ENCODE results near the gene TMEM233. TPM values are rescaled to one million over a fixed set of nuclear protein-coding genes. Genes with fewer than 3 reads are reported as not detected.

The TMEM233 gene
- polyA plus RNA-seq, 1 of the 3 experiments (the other 2 are of a cell fraction), result 2.6 TPM

DNA sequence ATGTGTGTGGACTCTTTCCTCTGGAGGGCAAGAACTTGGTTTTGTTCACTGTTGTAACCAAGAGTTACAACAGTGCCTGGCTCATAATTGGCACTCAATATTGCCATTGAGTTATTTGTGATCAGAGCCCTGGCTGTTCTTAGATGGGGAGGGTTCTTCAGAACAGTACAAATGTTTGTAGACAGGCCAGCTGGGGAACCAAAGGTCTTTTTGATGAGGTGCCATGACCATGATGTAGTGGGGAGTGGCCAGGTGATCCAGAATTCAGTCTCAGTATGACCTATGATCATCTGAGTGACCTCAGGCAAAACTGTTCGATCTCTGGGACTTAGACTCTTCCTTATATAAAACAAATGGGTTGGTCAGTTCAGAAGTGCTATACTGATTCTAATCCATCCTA lies 71.1 kb downstream of the TMEM233 start:
- WGBS (ENCODE audit: low lambda C conversion rate), result 70% methylated on average over 1 of the region's 1 CpG

DNA sequence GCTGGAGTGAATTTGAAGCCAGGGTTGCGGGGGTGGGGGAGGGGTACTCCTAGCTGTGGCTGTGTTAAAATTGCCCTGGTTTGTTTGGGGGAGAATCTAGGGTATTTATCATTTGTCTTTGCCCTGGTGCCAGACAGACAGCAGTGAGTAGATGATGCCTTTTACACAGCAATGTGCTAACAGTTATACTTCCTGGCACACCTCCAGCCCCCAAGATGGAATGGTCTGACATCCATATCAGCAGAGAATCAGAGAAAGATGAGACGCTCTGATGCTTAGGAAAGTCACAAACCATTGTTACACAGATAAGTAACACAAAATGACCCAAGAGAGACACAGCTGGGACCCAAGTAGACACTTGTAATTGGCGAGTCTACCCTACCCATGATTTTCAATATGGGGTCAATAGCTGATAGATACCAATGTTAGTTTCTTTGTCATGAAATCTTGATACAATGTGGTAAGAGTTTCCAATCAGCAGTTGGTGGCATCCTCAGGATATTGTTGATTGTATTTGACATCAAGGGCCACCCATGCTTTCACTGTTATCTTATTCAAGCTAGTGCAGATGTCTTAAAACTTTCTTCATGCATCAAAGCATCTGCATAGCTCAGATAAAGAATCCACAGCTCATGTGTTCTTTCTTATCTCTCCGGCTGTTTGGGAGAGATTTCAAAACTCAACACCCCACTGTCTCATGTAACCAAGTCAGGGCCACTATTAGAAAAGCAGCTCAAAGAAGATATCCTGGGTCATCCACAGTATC lies 71.8 kb downstream of the TMEM233 start:
- ChIA-PET CTCF (interaction anchor here (0.9 to 1.8 kb wide), 2 partner anchors 16 to 115 kb away, joined by 3 to 10 read pairs; no protein-coding TSS in a partner anchor), POLR2A (no interaction called here)
- H3K4me1 ChIP-seq (ENCODE audit: control insufficient read depth in 1 of 2, insufficient read depth in 2 of 2, low read depth in 1 of 2, low read length in 1 of 2), result peaks cover 6 to 7% of the 10 kb centered on the region in 2 experiments; a peak in 3 of 4 replicates

More for the DNA sequence above, 71.1 kb downstream of the TMEM233 start:
- H3K4me3 ChIP-seq (ENCODE audit: low read depth in 2 of 2, low read length in 1 of 2), result no peak overlapping the region
- no peaks in the 10 kb centered on the region for H3K9me3 ChIP-seq
- H3K4me1 ChIP-seq (ENCODE audit: control insufficient read depth in 1 of 2, insufficient read depth in 2 of 2, low read depth in 1 of 2, low read length in 1 of 2), result peaks cover 6 to 7% of the 10 kb centered on the region in 2 experiments; a peak in 3 of 4 replicates
- ChIA-PET CTCF (interaction anchor here (1.0 to 1.8 kb wide), 2 partner anchors 11 to 16 kb away, joined by 3 to 10 read pairs; no protein-coding TSS in a partner anchor), POLR2A (no interaction called here)
- H3K4me2 ChIP-seq, result no peak overlapping the region
- H3K27ac ChIP-seq (ENCODE audit: low read depth in 2 of 2, low read length in 1 of 2), result no peak overlapping the region
- H2AFZ ChIP-seq (ENCODE audit: low read depth), result no peak overlapping the region
- H4K20me1 ChIP-seq (ENCODE audit: insufficient read depth), result no peaks in the 10 kb centered on the region
- H3F3A ChIP-seq (replicated peaks; ENCODE audit: insufficient read depth), result peaks cover 4% of the 10 kb centered on the region
- no peaks in the 10 kb centered on the region for H3K36me3 ChIP-seq (replicated peaks in 1 of 2; ENCODE audit: control insufficient read depth in 1 of 2, insufficient read depth in 2 of 2, low read length in 1 of 2)
- DNase-seq, result no peak
- no peak overlapping the region for H3K9ac ChIP-seq
- H3K79me2 ChIP-seq (ENCODE audit: insufficient read depth), result peaks cover 18% of the 10 kb centered on the region
- H3K9me2 ChIP-seq, result no peaks in the 10 kb centered on the region
- no peaks in the 10 kb centered on the region for H3K27me3 ChIP-seq (ENCODE audit: insufficient read depth)
- TF ChIP-seq, protein P1, sequence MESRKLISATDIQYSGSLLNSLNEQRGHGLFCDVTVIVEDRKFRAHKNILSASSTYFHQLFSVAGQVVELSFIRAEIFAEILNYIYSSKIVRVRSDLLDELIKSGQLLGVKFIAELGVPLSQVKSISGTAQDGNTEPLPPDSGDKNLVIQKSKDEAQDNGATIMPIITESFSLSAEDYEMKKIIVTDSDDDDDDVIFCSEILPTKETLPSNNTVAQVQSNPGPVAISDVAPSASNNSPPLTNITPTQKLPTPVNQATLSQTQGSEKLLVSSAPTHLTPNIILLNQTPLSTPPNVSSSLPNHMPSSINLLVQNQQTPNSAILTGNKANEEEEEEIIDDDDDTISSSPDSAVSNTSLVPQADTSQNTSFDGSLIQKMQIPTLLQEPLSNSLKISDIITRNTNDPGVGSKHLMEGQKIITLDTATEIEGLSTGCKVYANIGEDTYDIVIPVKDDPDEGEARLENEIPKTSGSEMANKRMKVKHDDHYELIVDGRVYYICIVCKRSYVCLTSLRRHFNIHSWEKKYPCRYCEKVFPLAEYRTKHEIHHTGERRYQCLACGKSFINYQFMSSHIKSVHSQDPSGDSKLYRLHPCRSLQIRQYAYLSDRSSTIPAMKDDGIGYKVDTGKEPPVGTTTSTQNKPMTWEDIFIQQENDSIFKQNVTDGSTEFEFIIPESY (IDR thresholded peaks at IDR 0.05; ENCODE audit: borderline replicate concordance, low read depth), result no peak
- TF ChIP-seq SIN3A (IDR thresholded peaks at IDR 0.05; ENCODE audit: borderline replicate concordance, low read depth, low read length), result no peak

More for the DNA sequence above, 71.8 kb downstream of the TMEM233 start:
- TF ChIP-seq, protein P2, sequence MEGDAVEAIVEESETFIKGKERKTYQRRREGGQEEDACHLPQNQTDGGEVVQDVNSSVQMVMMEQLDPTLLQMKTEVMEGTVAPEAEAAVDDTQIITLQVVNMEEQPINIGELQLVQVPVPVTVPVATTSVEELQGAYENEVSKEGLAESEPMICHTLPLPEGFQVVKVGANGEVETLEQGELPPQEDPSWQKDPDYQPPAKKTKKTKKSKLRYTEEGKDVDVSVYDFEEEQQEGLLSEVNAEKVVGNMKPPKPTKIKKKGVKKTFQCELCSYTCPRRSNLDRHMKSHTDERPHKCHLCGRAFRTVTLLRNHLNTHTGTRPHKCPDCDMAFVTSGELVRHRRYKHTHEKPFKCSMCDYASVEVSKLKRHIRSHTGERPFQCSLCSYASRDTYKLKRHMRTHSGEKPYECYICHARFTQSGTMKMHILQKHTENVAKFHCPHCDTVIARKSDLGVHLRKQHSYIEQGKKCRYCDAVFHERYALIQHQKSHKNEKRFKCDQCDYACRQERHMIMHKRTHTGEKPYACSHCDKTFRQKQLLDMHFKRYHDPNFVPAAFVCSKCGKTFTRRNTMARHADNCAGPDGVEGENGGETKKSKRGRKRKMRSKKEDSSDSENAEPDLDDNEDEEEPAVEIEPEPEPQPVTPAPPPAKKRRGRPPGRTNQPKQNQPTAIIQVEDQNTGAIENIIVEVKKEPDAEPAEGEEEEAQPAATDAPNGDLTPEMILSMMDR (IDR thresholded peaks at IDR 0.05), result no peak
- TF ChIP-seq NRF1 (IDR thresholded peaks at IDR 0.05; ENCODE audit: low read depth, low read length), result no peak
- no peak for TF ChIP-seq USF2 (IDR thresholded peaks at IDR 0.05; ENCODE audit: borderline replicate concordance, low read depth, low read length)
- 75% methylated on average over 4 of the region's 4 CpGs for WGBS (ENCODE audit: low lambda C conversion rate)
- Histone ChIP-seq H3K79me2 (ENCODE audit: insufficient read depth) (peaks cover 25% of the 10 kb centered on the region), H3K27ac (ENCODE audit: low read depth in 2 of 2, low read length in 1 of 2) (no peak overlapping the region), H3K9me3 (no peaks in the 10 kb centered on the region), H2AFZ (ENCODE audit: low read depth) (no peak overlapping the region), H3K4me2 (no peak overlapping the region), H3F3A (replicated peaks; ENCODE audit: insufficient read depth) (peaks cover 4% of the 10 kb centered on the region), H3K27me3 (ENCODE audit: insufficient read depth) (no peaks in the 10 kb centered on the region), H4K20me1 (ENCODE audit: insufficient read depth) (no peaks in the 10 kb centered on the region), H3K4me3 (ENCODE audit: low read depth in 2 of 2, low read length in 1 of 2) (no peak overlapping the region), H3K36me3 (replicated peaks in 1 of 2; ENCODE audit: control insufficient read depth in 1 of 2, insufficient read depth in 2 of 2, low read length in 1 of 2) (peaks cover 3 to 6% of the 10 kb centered on the region in 2 experiments), H3K9me2 (no peaks in the 10 kb centered on the region), H3K9ac (no peak overlapping the region)
- no peak for DNase-seq
